Endothelial cell of umbilical vein (primary cell): Measurements from ENCODE around the gene UBTD2. TPM values are rescaled to one million over a fixed set of nuclear protein-coding genes. Genes with fewer than 3 reads are reported as not detected.

Source experiments
- BruUV-seq: library from RNA; stranded (reverse); fragments of 400-500 nt; replicated peaks from 2 replicates; lab custom pipeline; 2021; lab: Mats Ljungman, UMichigan
- CTCF ChIA-PET: fragments of 300-600, 350-600 bp; sonication (Branson Sonifier 250); formaldehyde crosslinking; loops from one replicate; lab custom pipeline; 2021; ENCODE audit warnings: antibody characterized with exemption, inconsistent platforms; lab: Charles Lee
- POLR2A ChIA-PET: fragments of 300-600, 350-600 bp; sonication (Branson Sonifier 250); formaldehyde crosslinking; loops from one replicate; lab custom pipeline; 2021; ENCODE audit warnings: antibody characterized with exemption, inconsistent platforms; lab: Charles Lee
- DNase-seq: peaks from one replicate; pipeline ENCODE4 v3.0.0-alpha.2; 2011; ENCODE audit warnings: low read depth, low spot score
- FAIRE-seq: peaks from 2 replicates; lab custom pipeline; 2011; peaks lifted over from hg19 to GRCh38; lab: Jason Lieb, UNC
- H2AFZ ChIP-seq: 2 replicates; pipeline ENCODE4 v1.6.0; 2012; ENCODE audit warnings: low read depth, low read length, control low read depth, inconsistent platforms
- H3K27ac ChIP-seq: 2 replicates; pipeline ENCODE4 v1.5.1; 2011; ENCODE audit warnings: low read depth, mild to moderate bottlenecking, control low read depth, low read length, moderate library complexity; ENCODE audit not compliant: insufficient read depth
- H3K27me3 ChIP-seq, 2 experiments: 2 replicates each; pipeline versions ENCODE4 v1.6.0 to v1.6.1; 2011; ENCODE audit warnings: low read length in 2 of 2, mixed read lengths in 1 of 2; ENCODE audit not compliant: control insufficient read depth in 2 of 2, insufficient read depth in 2 of 2
- H3K36me3 ChIP-seq, 2 experiments: 2 replicates in 1 of 2; 3 replicates in 1 of 2; pipeline ENCODE4 v1.5.1; 2011; ENCODE audit warnings: low read length in 2 of 2, mild to moderate bottlenecking in 1 of 2, moderate library complexity in 1 of 2; ENCODE audit not compliant: control insufficient read depth in 2 of 2, insufficient read depth in 2 of 2; ENCODE audit errors: extremely low read depth in 1 of 2
- H3K4me1 ChIP-seq: 3 replicates; pipeline ENCODE4 v1.5.1; 2011; ENCODE audit warnings: mild to moderate bottlenecking, low read length; ENCODE audit not compliant: control insufficient read depth, insufficient read depth; ENCODE audit errors: extremely low read depth
- H3K4me2 ChIP-seq: 2 replicates; pipeline ENCODE4 v1.6.1; 2011; ENCODE audit warnings: low read length, control low read depth, mixed read lengths; ENCODE audit not compliant: insufficient read depth
- H3K4me3 ChIP-seq, 3 experiments: fragments of 200-600 bp in 1 of 3; sonication (generic), shearing (Covaris generic) in 1 of 3; replicated peaks in 1 of 3; 2 replicates each; pipeline ENCODE4 v1.5.1; 2011 to 2016; ENCODE audit warnings: control low read depth in 3 of 3, low read length in 3 of 3, mild to moderate bottlenecking in 2 of 3, inconsistent platforms in 1 of 3, low read depth in 1 of 3, moderate library complexity in 1 of 3; ENCODE audit not compliant: insufficient read depth in 1 of 3
- H3K79me2 ChIP-seq: 2 replicates; pipeline ENCODE4 v1.6.0; 2012; ENCODE audit warnings: low read length, inconsistent platforms; ENCODE audit not compliant: control insufficient read depth, insufficient read depth
- H3K9ac ChIP-seq: replicated peaks from 2 replicates; pipeline ENCODE3; 2011; ENCODE audit warnings: low read length, control low read depth; ENCODE audit not compliant: insufficient read depth; ENCODE audit errors: extremely low read depth
- H3K9me1 ChIP-seq: replicated peaks from 3 replicates; pipeline ENCODE4 v1.6.0; 2011; ENCODE audit warnings: mild to moderate bottlenecking, low read length; ENCODE audit not compliant: control insufficient read depth, insufficient read depth; ENCODE audit errors: extremely low read depth
- H3K9me3 ChIP-seq: replicated peaks from 2 replicates; pipeline ENCODE4 v1.5.1; 2012; ENCODE audit warnings: low read length, inconsistent platforms; ENCODE audit not compliant: control insufficient read depth, insufficient read depth
- H4K20me1 ChIP-seq: replicated peaks from 2 replicates; pipeline ENCODE3; 2011; ENCODE audit warnings: mild to moderate bottlenecking, low read length; ENCODE audit not compliant: control insufficient read depth, insufficient read depth; ENCODE audit errors: extremely low read depth
- CTCF ChIP-seq, 2 donors: IDR thresholded peaks; 1 replicate in 1 of 2; 2 replicates in 1 of 2; pipeline ENCODE4 v1.5.1; 2011; ENCODE audit warnings: low read length in 2 of 2, mild to moderate bottlenecking in 2 of 2, moderate library complexity in 2 of 2, control low read depth in 1 of 2, inconsistent platforms in 1 of 2, low read depth in 1 of 2; ENCODE audit not compliant: insufficient read depth in 1 of 2; ENCODE audit errors: extremely low read depth in 1 of 2
- EZH2 ChIP-seq: IDR thresholded peaks from 2 replicates; pipeline ENCODE4 v1.6.1; 2012; ENCODE audit warnings: borderline replicate concordance, low read depth, mild to moderate bottlenecking, moderate library complexity, low read length, inconsistent platforms; ENCODE audit not compliant: severe bottlenecking
- FOS ChIP-seq: IDR thresholded peaks from 2 replicates; pipeline ENCODE4 v1.6.1; 2011; ENCODE audit warnings: mild to moderate bottlenecking, low read length, moderate library complexity, borderline replicate concordance; ENCODE audit not compliant: insufficient read depth
- GATA2 ChIP-seq: IDR thresholded peaks from 2 replicates; pipeline ENCODE4 v1.7.0; 2011; ENCODE audit warnings: low read depth, mild to moderate bottlenecking, moderate library complexity, mixed read lengths, low read length; ENCODE audit not compliant: insufficient read length, insufficient read depth
- JUN ChIP-seq: IDR thresholded peaks from 2 replicates; pipeline ENCODE4 v1.6.1; 2011; ENCODE audit warnings: borderline replicate concordance, low read depth; ENCODE audit not compliant: insufficient read length, insufficient read depth
- MYC ChIP-seq: IDR thresholded peaks from one replicate; pipeline ENCODE4 v1.6.1; 2011; ENCODE audit warnings: mild to moderate bottlenecking, low read depth, low read length
- POLR2A ChIP-seq: IDR thresholded peaks from 2 replicates; pipeline ENCODE4 v1.6.1; 2012; ENCODE audit warnings: low read depth, mild to moderate bottlenecking, control low read depth, low read length
- POLR2AphosphoS5 ChIP-seq: IDR thresholded peaks from 2 replicates; pipeline ENCODE4 v1.6.1; 2012; ENCODE audit warnings: low read depth, mild to moderate bottlenecking, control low read depth, low read length, moderate library complexity; ENCODE audit not compliant: insufficient read depth
- dilution Hi-C: fragments of 300-500 bp; cut with MboI; formaldehyde crosslinking; loops from one replicate; pipeline ENCODE4 v1.15.0; 2019; ENCODE audit warnings: low sequenced_read_pairs; ENCODE audit not compliant: extremely low pct_ligation_motif_present
- intact Hi-C: fragments of 100-400 bp; cut with micrococcal nuclease; formaldehyde crosslinking; loops from one replicate; pipeline ENCODE4 v1.10.0; 2022
- polyA plus RNA-seq, 4 experiments: library from polyadenylated mRNA; depleted of rRNA in 3 of 4; stranded (reverse) in 3 of 4; unstranded in 1 of 4; fragments of >200 nt; gene quantifications; 2 replicates each; pipeline versions ENCODE4 v1.2.1 to v1.2.3, GENCODE V29; 2011 to 2012; ENCODE audit warnings: missing spikeins in 1 of 4
- total RNA-seq: library from RNA; stranded (reverse); gene quantifications from 2 replicates; pipeline ENCODE4 v1.2.3, GENCODE V29; 2021
- TF ChIP-seq, protein P1 (sequence below): IDR thresholded peaks from 2 replicates; pipeline ENCODE4 v1.6.1; 2011; ENCODE audit not compliant: insufficient read depth, insufficient read length

The UBTD2 gene
- total and polyA plus RNA-seq, 2 donors (not counting 3 experiments of a cell fraction or from before 2014, with no cell fraction given): 10.1 to 22.6 TPM

DNA sequence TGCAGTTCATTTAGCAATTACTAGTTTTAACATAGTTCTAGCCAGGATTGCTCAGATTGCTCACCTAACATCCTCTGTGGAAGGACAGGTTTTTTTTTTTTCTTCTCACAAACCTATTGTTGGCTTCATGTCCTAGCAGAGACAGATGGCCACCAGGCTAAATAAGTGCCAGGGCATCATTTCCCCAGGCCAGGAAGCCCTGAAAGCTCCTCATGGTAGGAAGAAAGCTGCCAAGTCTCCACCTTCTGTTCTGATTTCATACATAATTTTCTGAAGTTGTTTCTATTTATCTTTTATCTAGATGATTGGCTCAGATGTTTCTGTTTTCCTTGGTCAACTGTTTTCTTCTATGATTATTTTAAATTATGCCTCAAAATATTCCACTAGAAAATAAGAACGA, 58.6 kb downstream of the UBTD2 start:
- Histone ChIP-seq H3K9me3 (no peaks in the 10 kb centered on the region), H2AFZ (no peak overlapping the region), H3K79me2 (peaks cover 7% of the 10 kb centered on the region), H3K4me3 (no peak overlapping the region), H3K36me3 (peaks cover 0 to 4% of the 10 kb centered on the region in 2 experiments), H3K4me1 (no peaks in the 10 kb centered on the region), H3K9me1 (no peaks in the 10 kb centered on the region), H3K27ac (no peak overlapping the region), H3K9ac (no peak overlapping the region), H4K20me1 (peaks cover 7% of the 10 kb centered on the region), H3K4me2 (no peak overlapping the region), H3K27me3 (no peaks in the 10 kb centered on the region)
- TF ChIP-seq MYC: no peak
- TF ChIP-seq, protein P1, sequence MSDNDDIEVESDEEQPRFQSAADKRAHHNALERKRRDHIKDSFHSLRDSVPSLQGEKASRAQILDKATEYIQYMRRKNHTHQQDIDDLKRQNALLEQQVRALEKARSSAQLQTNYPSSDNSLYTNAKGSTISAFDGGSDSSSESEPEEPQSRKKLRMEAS: no peak
- no peak for TF ChIP-seq POLR2AphosphoS5
- no peak for TF ChIP-seq FOS
- no peak for DNase-seq
- ChIA-PET POLR2A (no interaction called here), CTCF (no interaction called here)
- FAIRE-seq: no peak
- no TSS peak for BruUV-seq
- intact Hi-C loops (no loop called here), dilution Hi-C loops (no loop called here)

- Histone ChIP-seq H3K4me2 (no peak overlapping the region), H3K4me1 (no peaks in the 10 kb centered on the region), H2AFZ (no peak overlapping the region), H3K9me3 (no peaks in the 10 kb centered on the region), H4K20me1 (peaks cover 7% of the 10 kb centered on the region), H3K27ac (no peak overlapping the region), H3K27me3 (no peaks in the 10 kb centered on the region), H3K79me2 (peaks cover 12% of the 10 kb centered on the region), H3K9me1 (no peaks in the 10 kb centered on the region), H3K4me3 (no peak overlapping the region), H3K36me3 (peaks cover 0 to 4% of the 10 kb centered on the region in 2 experiments), H3K9ac (no peak overlapping the region)
- no peak for FAIRE-seq
- POLR2A ChIA-PET: no interaction called here
- no TSS peak for BruUV-seq
- dilution Hi-C loops: no loop called here
- CTCF ChIA-PET: no interaction called here
- intact Hi-C loops: no loop called here
- no peak for DNase-seq
- TF ChIP-seq MYC (no peak), POLR2AphosphoS5 (no peak), CTCF (IDR thresholded peaks at IDR 0.05; ENCODE audit: extremely low read depth in 1 of 2, insufficient read depth in 1 of 2, low read depth in 1 of 2, low read length in 2 of 2) (no peak), GATA2 (no peak), JUN (no peak), EZH2 (no peak), POLR2A (no peak), FOS (no peak)
- TF ChIP-seq, protein P1: no peak
Observed at GRCh38 chr5:172223901-172224873, 59.4 kb downstream of the UBTD2 start.
